Hepatocyte (in vitro differentiated cells): Measurements from ENCODE around the gene GLCE. TPM values are rescaled to one million over a fixed set of nuclear protein-coding genes. Genes with fewer than 3 reads are reported as not detected.
A peak's percentile ranks its signal among the peaks of the same experiment; 100 is the strongest.

ENCODE experiments used
- DNase-seq: peaks from one replicate; pipeline ENCODE4 v3.0.0-alpha.2; 2016; ENCODE audit warnings: low spot score
- H2AFZ ChIP-seq: fragments of 200-600 bp; sonication (generic); 2 replicates; pipeline ENCODE4 v1.6.0; 2016; ENCODE audit warnings: antibody characterized with exemption, mild to moderate bottlenecking
- H3K27ac ChIP-seq: fragments of 200-600 bp; sonication (generic); 2 replicates; pipeline ENCODE4 v1.5.1; 2016; ENCODE audit warnings: mild to moderate bottlenecking
- H3K27me3 ChIP-seq: fragments of 200-600 bp; sonication (generic); 2 replicates; pipeline ENCODE4 v1.6.1; 2016
- H3K36me3 ChIP-seq: fragments of 200-600 bp; sonication (generic); replicated peaks from 2 replicates; pipeline ENCODE4 v1.5.1; 2016; ENCODE audit warnings: low read depth; ENCODE audit not compliant: insufficient read depth
- H3K4me1 ChIP-seq: fragments of 200-600 bp; sonication (generic); 2 replicates; pipeline ENCODE4 v1.5.1; 2016; ENCODE audit warnings: mild to moderate bottlenecking, moderate library complexity; ENCODE audit not compliant: insufficient read depth
- H3K4me2 ChIP-seq: fragments of 200-600 bp; sonication (generic); 2 replicates; pipeline ENCODE4 v1.6.0; 2016
- H3K4me3 ChIP-seq: fragments of 200-600 bp; sonication (generic); 2 replicates; pipeline ENCODE4 v1.5.1; 2016; ENCODE audit warnings: mild to moderate bottlenecking
- H3K79me2 ChIP-seq: fragments of 200-600 bp; sonication (generic); 2 replicates; pipeline ENCODE4 v1.6.0; 2017; ENCODE audit warnings: mild to moderate bottlenecking
- H3K9me2 ChIP-seq: fragments of 200-600 bp; sonication (generic); replicated peaks from 2 replicates; pipeline ENCODE4 v1.6.0; 2017; ENCODE audit warnings: mild to moderate bottlenecking; ENCODE audit not compliant: insufficient read depth
- H3K9me3 ChIP-seq: fragments of 200-600 bp; sonication (generic); 2 replicates; pipeline ENCODE4 v1.5.1; 2016; ENCODE audit warnings: low read depth, mild to moderate bottlenecking
- H4K20me1 ChIP-seq: fragments of 200-600 bp; sonication (generic); 2 replicates; pipeline ENCODE4 v1.6.0; 2016; ENCODE audit warnings: mild to moderate bottlenecking; ENCODE audit not compliant: insufficient read depth, poor library complexity, severe bottlenecking
- CTCF ChIP-seq: fragments of 200-600 bp; sonication (generic); IDR thresholded peaks from 2 replicates; pipeline ENCODE4 v1.5.1; 2016; ENCODE audit warnings: antibody characterized with exemption, mild to moderate bottlenecking; ENCODE audit not compliant: poor library complexity
- EZH2 ChIP-seq: fragments of 200-600 bp; sonication (generic); IDR thresholded peaks from 2 replicates; pipeline ENCODE4 v1.6.1; 2016; ENCODE audit warnings: antibody characterized with exemption, mild to moderate bottlenecking, borderline replicate concordance
- EZH2phosphoT487 ChIP-seq: fragments of 200-600 bp; sonication (generic); IDR thresholded peaks from one replicate; pipeline ENCODE4 v1.6.1; 2018; ENCODE audit warnings: antibody characterized with exemption, mild to moderate bottlenecking, low read depth, moderate library complexity; ENCODE audit not compliant: unreplicated experiment, severe bottlenecking
- WGBS: methylation state at CpG from one replicate; pipeline ENCODE4 v1.1.6; 2016; ENCODE audit warnings: low lambda C conversion rate; ENCODE audit errors: missing lambda C conversion rate; 5-methylcytosine and 5-hydroxymethylcytosine counted together
- polyA plus RNA-seq: library from polyadenylated mRNA; unstranded; fragments of >200 nt; fragmentation: Nextera tagmentation; extraction: Ambion mirVana; gene quantifications from 2 replicates; pipeline ENCODE4 v1.2.1, GENCODE V29; 2016
- total RNA-seq: library from RNA; depleted of rRNA; stranded (reverse); fragments of >200 nt; gene quantifications from 2 replicates; pipeline ENCODE4 v1.2.3, GENCODE V29; 2014

Gene GLCE
- total and polyA plus RNA-seq, 2 experiments from 2014 or later, result 14.4 to 37.9 TPM

DNA sequence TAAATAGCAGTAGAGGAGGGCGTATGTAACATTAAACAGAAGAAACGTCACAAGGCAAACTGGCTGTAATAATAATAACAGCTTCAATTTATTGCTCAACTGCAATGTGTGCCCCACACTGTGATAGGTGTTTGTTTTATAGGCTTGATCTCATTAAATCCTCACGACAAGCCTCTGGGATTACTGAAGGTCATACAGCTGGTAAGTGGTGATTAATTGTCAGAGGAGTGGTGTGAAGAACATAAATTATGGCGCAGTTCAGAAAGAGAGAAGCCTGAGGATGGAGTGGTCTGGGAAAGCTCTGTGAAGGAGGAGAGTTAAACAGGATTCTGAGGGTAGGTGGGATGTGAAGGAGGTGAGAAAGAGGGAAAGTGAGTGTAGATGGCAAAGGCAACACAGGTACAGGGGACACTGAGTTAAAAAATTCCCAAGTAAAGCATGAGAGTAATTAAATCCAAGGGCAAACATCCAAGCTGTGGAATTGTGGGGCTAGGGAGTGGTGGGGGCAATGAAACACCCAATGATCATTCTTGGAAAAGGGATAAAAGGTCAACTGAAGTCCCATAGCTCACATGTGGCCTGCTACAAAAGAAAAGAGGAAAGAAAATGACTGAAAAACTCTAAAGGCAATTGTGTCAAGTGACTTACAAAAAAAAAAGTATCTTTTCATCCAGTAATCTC is 16.5 kb upstream of the GLCE start:
- Histone ChIP-seq H3K27ac (peak overlapping the region; percentile 67), H3K9me2 (no peaks in the 10 kb centered on the region), H3K4me2 (no peak overlapping the region), H3K27me3 (peaks cover 3% of the 10 kb centered on the region), H3K4me3 (no peak overlapping the region), H3K4me1 (peaks cover 17% of the 10 kb centered on the region), H3K36me3 (no peaks in the 10 kb centered on the region), H4K20me1 (no peaks in the 10 kb centered on the region), H2AFZ (no peak overlapping the region), H3K79me2 (no peaks in the 10 kb centered on the region), H3K9me3 (no peaks in the 10 kb centered on the region)
- DNase-seq, result peak; percentile 20
- TF ChIP-seq EZH2phosphoT487 (no peak), EZH2 (no peak)
- 29% methylated on average over 4 of the region's 4 CpGs for WGBS

GRCh38 chr15:69144530-69144929 is 15.9 kb upstream of the GLCE start:
- DNase-seq, result no peak
- Histone ChIP-seq H3K36me3 (no peaks in the 10 kb centered on the region), H4K20me1 (no peaks in the 10 kb centered on the region), H3K4me3 (no peak overlapping the region), H3K27ac (peak overlapping the region; percentile 67), H2AFZ (no peak overlapping the region), H3K79me2 (no peaks in the 10 kb centered on the region), H3K27me3 (no peaks in the 10 kb centered on the region), H3K9me3 (no peaks in the 10 kb centered on the region), H3K4me1 (peaks cover 21% of the 10 kb centered on the region), H3K9me2 (no peaks in the 10 kb centered on the region), H3K4me2 (no peak overlapping the region)
- TF ChIP-seq EZH2phosphoT487, result no peak
- TF ChIP-seq CTCF, result no peak
- TF ChIP-seq EZH2, result no peak
- WGBS, result 78% methylated on average over 5 of the region's 5 CpGs

GRCh38 chr15:69145149-69145693 is 15.2 kb upstream of the GLCE start:
- H3K9me2 ChIP-seq, result no peaks in the 10 kb centered on the region
- no peak overlapping the region for H2AFZ ChIP-seq
- no peak overlapping the region for H3K4me2 ChIP-seq
- no peaks in the 10 kb centered on the region for H3K79me2 ChIP-seq
- 89% methylated on average over 1 of the region's 1 CpG for WGBS
- TF ChIP-seq EZH2 (no peak), CTCF (no peak), EZH2phosphoT487 (no peak)
- H4K20me1 ChIP-seq, result no peaks in the 10 kb centered on the region
- peaks cover 25% of the 10 kb centered on the region for H3K4me1 ChIP-seq
- H3K27me3 ChIP-seq, result no peaks in the 10 kb centered on the region
- no peaks in the 10 kb centered on the region for H3K9me3 ChIP-seq
- H3K36me3 ChIP-seq, result no peaks in the 10 kb centered on the region
- no peak overlapping the region for H3K27ac ChIP-seq
- H3K4me3 ChIP-seq, result no peak overlapping the region
- no peak for DNase-seq

DNA sequence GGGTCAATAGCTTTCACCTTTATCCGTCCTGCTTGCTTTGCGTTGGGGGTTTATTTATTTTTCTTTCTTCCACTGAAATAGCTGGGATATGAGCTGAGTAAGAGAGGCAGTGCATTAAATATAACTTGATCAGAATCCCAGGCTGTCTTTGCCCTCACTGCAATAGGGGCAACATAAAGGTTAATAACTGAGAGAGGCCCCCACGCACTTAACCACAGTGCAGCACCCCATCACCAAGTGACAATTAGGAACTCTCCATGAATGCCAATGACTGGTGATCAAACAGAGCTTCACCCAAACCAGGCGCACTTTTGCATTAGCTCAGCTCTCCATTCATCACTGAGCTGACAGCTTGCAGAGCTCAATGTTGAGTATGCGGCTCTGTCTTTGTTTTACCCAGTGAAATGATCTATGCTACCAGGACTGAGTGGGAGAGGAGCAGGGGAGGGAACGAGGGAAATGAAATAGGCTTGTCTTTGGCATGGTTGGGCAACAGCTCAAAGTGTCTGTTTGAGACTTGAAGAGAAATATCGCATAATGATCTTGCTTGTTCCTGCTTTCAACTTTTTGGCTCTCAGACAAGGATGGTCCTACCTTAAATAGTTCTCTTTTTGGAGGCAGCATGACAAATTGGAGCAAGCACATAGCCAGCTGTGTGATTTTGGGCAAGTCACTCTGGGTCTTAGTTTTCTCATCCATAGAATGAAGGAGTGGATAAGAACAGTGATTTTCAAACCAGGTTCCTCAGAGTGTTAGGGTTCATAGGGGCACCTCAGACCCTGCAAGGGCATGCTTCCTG is 14.5 kb upstream of the GLCE start:
- Histone ChIP-seq H4K20me1 (no peaks in the 10 kb centered on the region), H3K79me2 (no peaks in the 10 kb centered on the region), H3K4me1 (peaks cover 30% of the 10 kb centered on the region), H3K9me3 (no peaks in the 10 kb centered on the region), H3K4me3 (no peak overlapping the region), H3K4me2 (no peak overlapping the region), H3K27me3 (no peaks in the 10 kb centered on the region), H3K36me3 (no peaks in the 10 kb centered on the region), H3K27ac (no peak overlapping the region), H2AFZ (no peak overlapping the region), H3K9me2 (no peaks in the 10 kb centered on the region)
- 23% methylated on average over 7 of the region's 7 CpGs for WGBS
- peak; percentile 22 for DNase-seq
- no peak for TF ChIP-seq EZH2phosphoT487
- TF ChIP-seq CTCF, result no peak
- TF ChIP-seq EZH2, result no peak
